OCI-LY1 (cell line): ENCODE data around the gene TNFSF18.

ENCODE experiments used
- EZH2 ChIP-seq: fragments of 200-600 bp; sonication (generic), shearing (Covaris generic); IDR thresholded peaks from 2 replicates; pipeline ENCODE4 v1.8.0; 2017; ENCODE audit warnings: borderline replicate concordance, mixed run types, mild to moderate bottlenecking, antibody characterized with exemption, low read length, moderate library complexity, mixed read lengths
- TF ChIP-seq, protein P1 (sequence below): fragments of 200-600 bp; sonication (generic), shearing (Covaris generic); IDR thresholded peaks from 2 replicates; pipeline ENCODE4 v1.5.1; 2017; ENCODE audit warnings: mild to moderate bottlenecking, antibody characterized with exemption, low read length, moderate library complexity, mixed read lengths

DNA sequence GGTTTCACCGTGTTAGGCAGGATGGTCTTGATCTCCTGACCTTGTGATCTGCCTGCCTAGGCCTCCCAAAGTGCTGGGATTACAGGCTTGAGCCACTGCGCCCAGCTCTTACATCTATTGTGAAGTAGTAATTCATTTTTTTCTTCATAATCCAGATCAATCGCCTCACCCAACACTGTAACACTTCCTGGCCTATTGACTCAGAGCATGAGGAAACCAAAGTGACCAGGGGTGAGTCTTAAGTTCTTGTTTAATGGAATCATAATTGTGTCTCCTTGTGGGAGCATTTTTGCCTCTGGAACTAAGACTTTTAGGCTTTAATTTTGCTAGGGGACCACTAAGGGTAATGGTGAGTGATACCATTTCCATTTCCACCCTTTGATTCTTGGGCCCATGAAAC lies 27.4 kb downstream of the TNFSF18 start:
- TF ChIP-seq, protein P1, sequence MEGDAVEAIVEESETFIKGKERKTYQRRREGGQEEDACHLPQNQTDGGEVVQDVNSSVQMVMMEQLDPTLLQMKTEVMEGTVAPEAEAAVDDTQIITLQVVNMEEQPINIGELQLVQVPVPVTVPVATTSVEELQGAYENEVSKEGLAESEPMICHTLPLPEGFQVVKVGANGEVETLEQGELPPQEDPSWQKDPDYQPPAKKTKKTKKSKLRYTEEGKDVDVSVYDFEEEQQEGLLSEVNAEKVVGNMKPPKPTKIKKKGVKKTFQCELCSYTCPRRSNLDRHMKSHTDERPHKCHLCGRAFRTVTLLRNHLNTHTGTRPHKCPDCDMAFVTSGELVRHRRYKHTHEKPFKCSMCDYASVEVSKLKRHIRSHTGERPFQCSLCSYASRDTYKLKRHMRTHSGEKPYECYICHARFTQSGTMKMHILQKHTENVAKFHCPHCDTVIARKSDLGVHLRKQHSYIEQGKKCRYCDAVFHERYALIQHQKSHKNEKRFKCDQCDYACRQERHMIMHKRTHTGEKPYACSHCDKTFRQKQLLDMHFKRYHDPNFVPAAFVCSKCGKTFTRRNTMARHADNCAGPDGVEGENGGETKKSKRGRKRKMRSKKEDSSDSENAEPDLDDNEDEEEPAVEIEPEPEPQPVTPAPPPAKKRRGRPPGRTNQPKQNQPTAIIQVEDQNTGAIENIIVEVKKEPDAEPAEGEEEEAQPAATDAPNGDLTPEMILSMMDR = no peak
- no peak for TF ChIP-seq EZH2
